GM12874 (cell line): ENCODE data around the gene TM2D3.

Source experiments
- TF ChIP-seq, protein P1 (sequence below): IDR thresholded peaks from 2 replicates; pipeline ENCODE4 v1.5.1; 2011; ENCODE audit warnings: low read depth, mild to moderate bottlenecking, control low read depth, low read length, moderate library complexity; ENCODE audit not compliant: insufficient read depth

Gene TM2D3

DNA sequence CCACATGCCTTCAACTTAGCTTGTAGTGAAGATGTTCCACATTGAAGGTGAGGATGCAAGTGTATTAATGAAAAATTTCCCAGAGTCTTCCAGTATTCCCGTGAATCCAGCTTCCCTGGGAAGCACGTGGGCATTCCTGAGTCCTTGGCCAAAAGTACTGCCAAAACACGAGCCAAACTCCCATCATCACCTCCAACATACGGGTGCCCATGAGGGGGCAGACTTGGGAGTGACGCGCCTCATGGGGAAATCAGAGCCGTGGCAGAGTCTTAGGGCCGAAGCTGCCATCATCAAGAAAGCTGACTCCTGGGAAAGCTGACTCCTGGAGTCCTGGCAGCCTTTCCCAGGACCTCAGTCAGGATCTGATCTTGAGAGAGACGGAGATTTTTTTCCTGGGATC lies 20.1 kb upstream of the TM2D3 start:
- TF ChIP-seq, protein P1, sequence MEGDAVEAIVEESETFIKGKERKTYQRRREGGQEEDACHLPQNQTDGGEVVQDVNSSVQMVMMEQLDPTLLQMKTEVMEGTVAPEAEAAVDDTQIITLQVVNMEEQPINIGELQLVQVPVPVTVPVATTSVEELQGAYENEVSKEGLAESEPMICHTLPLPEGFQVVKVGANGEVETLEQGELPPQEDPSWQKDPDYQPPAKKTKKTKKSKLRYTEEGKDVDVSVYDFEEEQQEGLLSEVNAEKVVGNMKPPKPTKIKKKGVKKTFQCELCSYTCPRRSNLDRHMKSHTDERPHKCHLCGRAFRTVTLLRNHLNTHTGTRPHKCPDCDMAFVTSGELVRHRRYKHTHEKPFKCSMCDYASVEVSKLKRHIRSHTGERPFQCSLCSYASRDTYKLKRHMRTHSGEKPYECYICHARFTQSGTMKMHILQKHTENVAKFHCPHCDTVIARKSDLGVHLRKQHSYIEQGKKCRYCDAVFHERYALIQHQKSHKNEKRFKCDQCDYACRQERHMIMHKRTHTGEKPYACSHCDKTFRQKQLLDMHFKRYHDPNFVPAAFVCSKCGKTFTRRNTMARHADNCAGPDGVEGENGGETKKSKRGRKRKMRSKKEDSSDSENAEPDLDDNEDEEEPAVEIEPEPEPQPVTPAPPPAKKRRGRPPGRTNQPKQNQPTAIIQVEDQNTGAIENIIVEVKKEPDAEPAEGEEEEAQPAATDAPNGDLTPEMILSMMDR, result no peak

DNA sequence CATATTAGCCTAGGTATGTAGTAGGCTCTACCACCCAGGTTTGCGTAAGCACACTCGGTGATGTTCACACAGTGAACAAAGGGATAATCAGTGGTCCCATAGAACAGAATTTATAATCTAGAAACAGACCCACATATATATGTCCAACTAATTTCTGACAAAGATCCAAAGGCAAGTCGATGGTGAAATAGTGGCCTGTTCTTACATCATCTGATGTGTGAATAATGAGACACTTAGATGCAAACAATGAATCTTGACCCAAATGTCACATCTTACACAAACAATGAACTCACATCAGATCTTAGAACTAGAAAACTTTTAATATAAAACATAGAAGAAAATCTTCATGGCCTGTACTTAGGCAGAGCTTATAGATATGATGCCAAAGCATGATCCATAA lies 17.6 kb upstream of the TM2D3 start:
- TF ChIP-seq, protein P1, result no peak

DNA sequence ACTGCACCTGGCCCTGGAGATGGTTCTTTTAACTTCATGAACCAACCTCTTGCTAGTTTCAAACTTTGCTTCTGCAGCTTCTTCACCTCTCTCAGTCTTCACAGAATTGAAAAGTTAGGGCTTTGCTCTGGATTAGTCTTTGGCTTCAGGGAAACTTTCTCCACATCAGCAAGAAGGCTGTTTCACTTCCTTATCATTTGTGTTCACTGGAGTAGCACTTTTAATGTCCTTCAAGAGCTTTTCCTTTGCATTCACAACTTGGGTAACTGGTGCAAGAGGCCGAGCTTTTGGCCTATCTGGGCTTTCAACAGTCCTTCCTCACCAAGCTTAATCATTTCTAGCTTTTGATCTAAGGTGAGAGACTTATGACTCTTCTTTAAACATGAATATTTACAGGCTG lies 15.7 kb upstream of the TM2D3 start:
- TF ChIP-seq, protein P1, result no peak

DNA sequence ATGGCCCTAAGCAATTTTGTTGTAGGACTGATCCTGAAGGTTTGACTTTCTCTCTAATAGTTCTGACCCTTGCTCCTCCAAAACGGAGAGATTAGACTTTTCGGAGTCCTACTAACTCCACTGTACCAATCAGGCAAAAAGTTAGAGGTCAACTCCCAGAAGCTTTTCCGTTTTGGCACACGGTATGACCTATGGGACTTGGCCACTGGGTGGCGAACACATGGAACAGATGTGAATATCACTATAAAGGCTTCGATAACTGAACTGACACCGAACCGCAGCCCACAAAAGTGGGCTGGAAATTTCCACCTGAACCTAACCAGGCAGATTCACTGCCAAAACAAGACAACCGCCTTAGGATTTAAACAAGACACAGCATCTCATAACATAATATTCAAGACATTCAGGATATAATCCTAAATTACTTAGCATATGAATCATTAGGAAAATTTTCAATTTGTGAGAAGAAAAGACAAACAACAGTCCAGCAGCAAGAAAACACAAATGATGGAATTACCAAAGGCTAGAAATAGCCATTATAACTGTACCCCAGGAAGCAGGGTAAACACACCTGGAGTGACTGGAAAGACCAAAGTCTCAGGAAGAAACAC lies 12.2 kb upstream of the TM2D3 start:
- TF ChIP-seq, protein P1, result no peak

DNA sequence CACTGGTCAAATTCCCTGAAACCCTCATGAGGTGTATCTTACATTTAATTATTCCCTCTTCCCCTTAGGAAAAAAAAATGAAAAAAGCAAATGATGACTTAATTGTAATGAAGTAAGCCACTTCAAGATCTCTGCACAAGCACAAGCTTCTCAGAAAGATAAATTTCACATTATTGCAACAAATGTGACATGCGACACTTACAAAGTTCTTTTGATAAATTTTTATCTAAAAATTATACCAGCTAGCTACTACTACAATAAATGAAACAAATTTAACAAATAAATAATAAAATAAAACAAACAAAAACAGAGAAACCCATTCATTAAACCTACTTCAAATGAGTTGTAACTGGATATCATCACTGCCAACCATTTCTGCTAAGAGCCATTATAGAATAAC lies 10.0 kb upstream of the TM2D3 start:
- TF ChIP-seq, protein P1, result no peak

DNA sequence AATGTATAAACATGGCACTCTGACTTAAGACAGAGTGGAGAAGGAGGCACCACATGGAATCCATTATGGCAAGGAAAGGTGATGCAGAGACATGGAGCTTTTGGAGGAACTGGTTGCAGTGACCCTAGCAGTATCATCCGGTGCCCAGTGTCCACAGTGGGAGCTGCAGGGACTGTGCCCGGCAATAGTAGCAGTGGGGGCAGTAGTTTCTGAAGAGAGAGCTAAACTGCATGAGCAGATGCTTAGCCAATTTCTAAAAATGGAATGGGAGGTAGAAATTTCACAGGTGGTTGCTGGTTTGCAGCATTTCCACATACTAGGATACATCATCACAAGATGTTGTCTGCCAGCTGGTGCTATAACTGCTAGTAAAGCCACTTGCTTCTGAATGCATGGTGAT lies 7.8 kb upstream of the TM2D3 start:
- TF ChIP-seq, protein P1, result no peak

DNA sequence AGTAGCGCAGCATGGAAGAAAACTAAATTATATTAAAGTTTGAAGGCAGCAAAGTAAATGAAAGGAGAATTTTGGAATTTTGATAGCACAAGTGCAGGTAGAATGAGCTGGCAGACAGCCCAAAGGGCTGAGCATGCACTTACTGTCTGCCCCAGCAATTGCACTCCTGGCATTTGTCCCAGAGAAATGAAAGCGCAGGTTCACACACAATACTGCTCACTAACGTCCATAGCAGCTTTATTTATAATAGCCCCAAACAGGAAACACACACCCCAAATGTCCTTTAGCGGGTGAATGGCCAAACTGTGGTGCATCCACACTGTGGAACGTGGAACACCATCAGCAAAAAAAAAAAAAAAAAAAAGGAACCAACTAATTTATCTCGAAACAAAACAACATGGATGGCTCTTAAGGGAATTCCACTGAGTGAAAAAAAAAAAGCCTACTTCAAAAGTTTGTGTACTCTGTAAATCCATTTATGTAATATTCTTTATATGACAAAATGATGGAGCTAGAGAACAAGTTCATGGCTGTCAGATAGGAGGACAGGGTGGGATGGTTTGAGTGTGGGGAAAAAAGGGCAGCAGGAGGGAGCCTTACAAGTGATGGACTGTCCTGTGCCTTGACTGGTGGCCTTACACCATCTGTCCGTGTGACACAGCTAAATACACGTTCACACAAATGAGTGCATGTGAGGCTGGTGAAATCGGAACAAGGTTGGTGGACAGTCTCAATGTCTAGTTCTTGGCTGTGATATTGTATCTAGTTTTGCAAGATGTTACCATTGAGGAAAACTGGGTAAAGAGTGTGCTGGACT lies 6.0 kb upstream of the TM2D3 start:
- TF ChIP-seq, protein P1, result no peak
